ENCODE data around the gene SMG6. TPM values are rescaled to one million over a fixed set of nuclear protein-coding genes. Genes with fewer than 3 reads are reported as not detected.

SMG6 gene
- total and polyA plus RNA-seq, 2 experiments from 2014 or later: 16.8 to 63.1 TPM

DNA sequence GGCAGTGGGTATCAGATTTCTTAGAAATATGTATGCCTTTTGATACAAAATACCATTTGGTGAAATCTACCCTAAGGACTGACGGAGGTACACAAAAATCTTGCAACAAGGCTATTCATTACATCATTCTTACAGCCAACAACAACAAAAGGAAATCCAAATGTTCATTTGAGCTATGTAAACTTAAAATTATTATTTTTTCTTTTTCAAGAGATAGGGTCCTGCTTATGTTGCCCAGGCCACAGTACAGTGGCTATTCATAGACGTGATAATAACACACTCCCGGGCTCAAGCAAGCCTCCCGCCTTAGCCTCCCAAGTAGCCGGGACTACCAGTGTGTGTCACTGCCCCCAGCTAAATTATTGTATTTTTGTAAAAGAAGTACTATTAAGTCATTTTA, 9.2 kb upstream of the SMG6 start:
- Histone ChIP-seq H3F3A (ENCODE audit: insufficient read depth) (no peaks in the 10 kb centered on the region), H3K27me3 (replicated peaks; ENCODE audit: insufficient read depth) (no peaks in the 10 kb centered on the region), H3K4me3 (no peak overlapping the region), H3K36me3 (ENCODE audit: low read depth) (no peaks in the 10 kb centered on the region), H4K20me1 (ENCODE audit: insufficient read depth) (no peaks in the 10 kb centered on the region), H2AFZ (no peak overlapping the region), H3K4me2 (ENCODE audit: unreplicated experiment) (no peak overlapping the region), H3K79me2 (ENCODE audit: insufficient read depth) (peaks cover 9% of the 10 kb centered on the region), H3K9ac (no peak overlapping the region), H3K4me1 (ENCODE audit: insufficient read depth) (no peaks in the 10 kb centered on the region), H3K27ac (no peak overlapping the region), H3K9me2 (ENCODE audit: insufficient read depth) (no peaks in the 10 kb centered on the region), H3K9me3 (ENCODE audit: low read depth) (no peaks in the 10 kb centered on the region)
- DNase-seq: no peak
- no peak for TF ChIP-seq EZH2 (IDR thresholded peaks at IDR 0.05; ENCODE audit: insufficient read depth, poor library complexity, severe bottlenecking)
- no peak for TF ChIP-seq EZH2phosphoT487 (IDR thresholded peaks at IDR 0.05; ENCODE audit: insufficient read depth, low read depth)
- 97% methylated on average over 5 of the region's 5 CpGs for WGBS, 2 experiments (ENCODE audit: low coverage in 1 of 2, low lambda C conversion rate in 2 of 2, missing lambda C conversion rate in 2 of 2)
- in situ Hi-C loops (cut with MboI): no loop called here

DNA sequence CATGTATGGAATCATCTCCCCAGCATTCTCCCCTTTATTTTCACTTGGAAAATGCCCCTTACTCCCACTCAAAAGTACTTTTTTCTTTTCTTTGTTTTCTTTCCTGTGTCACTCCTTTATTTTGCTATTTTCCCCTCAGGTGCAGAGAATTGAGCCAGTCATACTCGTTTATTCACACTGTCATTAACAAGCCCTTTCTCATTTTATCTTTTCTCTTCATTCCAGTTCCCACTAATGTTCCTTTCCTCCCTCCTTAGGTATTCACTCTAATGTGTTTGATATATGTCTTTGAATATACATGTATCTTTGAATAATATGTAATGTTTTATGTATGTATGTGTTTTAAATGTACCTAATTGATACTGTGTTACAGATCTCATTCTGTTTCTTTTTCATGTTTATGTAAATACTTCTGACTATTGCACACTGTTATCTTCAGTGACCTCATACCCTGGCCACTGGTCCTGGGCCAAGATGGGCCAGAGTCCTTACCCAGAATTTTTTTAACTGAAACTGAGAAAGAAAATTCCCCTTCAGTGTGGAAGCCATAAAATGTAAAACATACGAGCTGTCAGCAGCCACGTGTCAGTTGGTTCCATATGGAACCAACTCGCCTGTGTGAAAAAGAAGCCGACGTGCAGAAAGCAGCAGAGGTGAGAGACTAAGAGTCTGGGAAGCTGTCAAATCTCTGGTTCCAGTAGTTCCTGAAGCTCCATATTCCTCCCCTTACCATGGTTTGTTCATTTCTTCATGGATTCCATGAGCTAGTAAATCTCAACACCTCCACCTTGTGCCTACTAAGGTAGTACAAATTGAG, 6.0 kb upstream of the SMG6 start:
- TF ChIP-seq EZH2phosphoT487 (IDR thresholded peaks at IDR 0.05; ENCODE audit: insufficient read depth, low read depth) (no peak), EZH2 (IDR thresholded peaks at IDR 0.05; ENCODE audit: insufficient read depth, poor library complexity, severe bottlenecking) (no peak)
- Histone ChIP-seq H3K4me2 (ENCODE audit: unreplicated experiment) (no peak overlapping the region), H2AFZ (no peak overlapping the region), H3K9me3 (ENCODE audit: low read depth) (no peaks in the 10 kb centered on the region), H3K79me2 (ENCODE audit: insufficient read depth) (peaks cover 38% of the 10 kb centered on the region), H4K20me1 (ENCODE audit: insufficient read depth) (no peaks in the 10 kb centered on the region), H3F3A (ENCODE audit: insufficient read depth) (no peaks in the 10 kb centered on the region), H3K27ac (no peak overlapping the region), H3K4me3 (no peak overlapping the region), H3K9ac (no peak overlapping the region), H3K4me1 (ENCODE audit: insufficient read depth) (no peaks in the 10 kb centered on the region), H3K36me3 (ENCODE audit: low read depth) (no peaks in the 10 kb centered on the region), H3K9me2 (ENCODE audit: insufficient read depth) (no peaks in the 10 kb centered on the region), H3K27me3 (replicated peaks; ENCODE audit: insufficient read depth) (no peaks in the 10 kb centered on the region)
- WGBS, 2 experiments (ENCODE audit: low coverage in 1 of 2, low lambda C conversion rate in 2 of 2, missing lambda C conversion rate in 2 of 2): 83 to 86% methylated on average over 6 of the region's 6 CpGs
- peak; percentile 8 for DNase-seq
- in situ Hi-C loops (cut with MboI): no loop called here

DNA sequence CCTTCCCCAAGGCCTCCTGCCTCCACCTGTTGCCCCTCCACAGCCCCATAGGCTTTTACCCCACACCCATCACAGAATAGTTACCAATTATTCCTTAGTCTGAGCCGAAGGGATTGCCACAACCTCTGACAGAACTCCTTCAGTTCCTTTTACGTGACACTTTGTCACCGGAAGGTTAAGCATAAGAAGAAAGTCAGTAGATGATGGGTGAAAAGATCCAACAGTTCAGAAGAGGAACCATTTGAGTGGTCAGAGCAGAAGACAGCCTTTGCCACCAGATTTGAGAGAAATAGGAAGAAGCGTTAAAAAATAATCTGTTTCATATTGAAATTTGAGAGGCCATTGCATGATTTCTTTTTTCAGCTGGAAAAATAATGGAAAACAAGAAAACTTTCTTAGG, 1.3 kb upstream of the SMG6 start:
- Histone ChIP-seq H3K27ac (no peak overlapping the region), H2AFZ (no peak overlapping the region), H3K27me3 (replicated peaks; ENCODE audit: insufficient read depth) (no peaks in the 10 kb centered on the region), H3K79me2 (ENCODE audit: insufficient read depth) (peaks cover 76% of the 10 kb centered on the region), H3K36me3 (ENCODE audit: low read depth) (peaks cover 3% of the 10 kb centered on the region; the same call in 1 of the 2 replicates), H3K4me1 (ENCODE audit: insufficient read depth) (0 out of 2 replicates have a peak, but pooled peaks cover 7% of the 10 kb centered on the region), H3K9me2 (ENCODE audit: insufficient read depth) (no peaks in the 10 kb centered on the region), H3K9me3 (ENCODE audit: low read depth) (no peaks in the 10 kb centered on the region), H3K4me3 (no peak overlapping the region), H3F3A (ENCODE audit: insufficient read depth) (no peaks in the 10 kb centered on the region; the same call in 1 of the 2 replicates), H3K9ac (no peak overlapping the region), H4K20me1 (ENCODE audit: insufficient read depth) (no peaks in the 10 kb centered on the region), H3K4me2 (ENCODE audit: unreplicated experiment) (peak overlapping the region; percentile 85)
- WGBS, 2 experiments (ENCODE audit: low coverage in 1 of 2, low lambda C conversion rate in 2 of 2, missing lambda C conversion rate in 2 of 2): 98 to 99% methylated on average over 4 of the region's 4 CpGs
- no peak for TF ChIP-seq EZH2 (IDR thresholded peaks at IDR 0.05; ENCODE audit: insufficient read depth, poor library complexity, severe bottlenecking)
- TF ChIP-seq EZH2phosphoT487 (IDR thresholded peaks at IDR 0.05; ENCODE audit: insufficient read depth, low read depth): no peak
- DNase-seq: no peak
- in situ Hi-C loops (cut with MboI): no loop called here

DNA sequence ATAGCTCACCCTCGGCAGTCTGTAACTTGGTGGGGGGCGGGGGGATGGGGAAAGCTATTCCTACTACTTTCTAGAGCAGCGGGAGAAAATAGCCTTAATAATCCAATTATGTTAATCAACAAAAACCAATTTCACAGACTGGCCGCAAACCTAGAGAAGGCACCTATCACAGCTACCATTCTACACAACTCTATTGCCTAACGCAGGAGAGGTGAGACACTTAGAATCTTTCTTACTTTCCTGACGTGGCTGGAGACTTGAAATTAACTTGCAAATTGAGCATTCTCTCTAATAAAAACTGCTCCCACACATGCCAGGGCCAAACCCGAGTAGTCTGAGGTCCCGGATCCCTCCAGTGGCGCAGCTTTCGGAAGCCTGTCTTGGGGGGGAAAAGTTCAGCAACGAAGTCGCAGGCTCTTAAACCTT, 794 bp downstream of the SMG6 start:
- 0 out of 2 replicates have a peak, but pooled peaks cover 7% of the 10 kb centered on the region for H3K4me1 ChIP-seq (ENCODE audit: insufficient read depth)
- no peaks in the 10 kb centered on the region; the same call in 1 of the 2 replicates for H3F3A ChIP-seq (ENCODE audit: insufficient read depth)
- H3K27me3 ChIP-seq (replicated peaks; ENCODE audit: insufficient read depth): no peaks in the 10 kb centered on the region
- no peaks in the 10 kb centered on the region for H3K9me2 ChIP-seq (ENCODE audit: insufficient read depth)
- peak overlapping the region; percentile 97 for H3K4me3 ChIP-seq
- 0 to 1% methylated on average over 12 of the region's 12 CpGs for WGBS, 2 experiments (ENCODE audit: low coverage in 1 of 2, low lambda C conversion rate in 2 of 2, missing lambda C conversion rate in 2 of 2)
- peaks cover 87% of the 10 kb centered on the region for H3K79me2 ChIP-seq (ENCODE audit: insufficient read depth)
- no peak for TF ChIP-seq EZH2 (IDR thresholded peaks at IDR 0.05; ENCODE audit: insufficient read depth, poor library complexity, severe bottlenecking)
- TF ChIP-seq EZH2phosphoT487 (IDR thresholded peaks at IDR 0.05; ENCODE audit: insufficient read depth, low read depth): no peak
- in situ Hi-C loops (cut with MboI): no loop called here
- no peaks in the 10 kb centered on the region for H3K9me3 ChIP-seq (ENCODE audit: low read depth)
- peak overlapping the region; percentile 86 for H2AFZ ChIP-seq
- H3K4me2 ChIP-seq (ENCODE audit: unreplicated experiment): peak overlapping the region; percentile 90
- peaks cover 5% of the 10 kb centered on the region; the same call in 1 of the 2 replicates for H3K36me3 ChIP-seq (ENCODE audit: low read depth)
- H4K20me1 ChIP-seq (ENCODE audit: insufficient read depth): no peaks in the 10 kb centered on the region
- DNase-seq: no peak
- peak overlapping the region; percentile 85 for H3K27ac ChIP-seq
- peak overlapping the region; percentile 95 for H3K9ac ChIP-seq
